Mammary epithelial cell (primary cell): Measurements from ENCODE around the gene S100A7A.

ENCODE experiments used
- CTCF ChIP-seq, 2 donors: IDR thresholded peaks in 1 of 2; conservative IDR thresholded peaks in 1 of 2; 2 replicates each; pipeline ENCODE4 v1.5.1; 2011 to 2012; ENCODE audit warnings: inconsistent platforms in 2 of 2, low read length in 2 of 2, mild to moderate bottlenecking in 2 of 2, control low read depth in 1 of 2, low read depth in 1 of 2; ENCODE audit not compliant: insufficient read depth in 1 of 2; ENCODE audit errors: extremely low read depth in 1 of 2
- EZH2 ChIP-seq: IDR thresholded peaks from 2 replicates; pipeline ENCODE4 v1.6.1; 2012; ENCODE audit warnings: low read length, inconsistent platforms, borderline replicate concordance

- no peak for TF ChIP-seq CTCF (conservative IDR thresholded peaks at IDR 0.05 in 1 of 2, IDR thresholded peaks at IDR 0.05 in 1 of 2; ENCODE audit: extremely low read depth in 1 of 2, insufficient read depth in 1 of 2, low read depth in 1 of 2, low read length in 2 of 2)
- no peak for TF ChIP-seq EZH2
Measured at GRCh38 chr1:153392258-153392657, 24.1 kb upstream of the S100A7A start.
